Neural crest cell (in vitro differentiated cells): ENCODE data around the gene ASF1B. TPM values are rescaled to one million over a fixed set of nuclear protein-coding genes. Genes with fewer than 3 reads are reported as not detected.
A peak's percentile ranks its signal among the peaks of the same experiment; 100 is the strongest.

ENCODE experiments used
- DNase-seq: peaks from one replicate; pipeline ENCODE4 v3.0.0; 2021; ENCODE audit warnings: low read depth, mixed read lengths, low spot score
- H3K27ac Mint-ChIP-seq: one replicate; pipeline ENCODE4 v1.8.0; 2021; ENCODE audit warnings: mild to moderate bottlenecking, mixed read lengths; ENCODE audit not compliant: unreplicated experiment
- H3K27me3 Mint-ChIP-seq: 2 replicates; pipeline ENCODE4 v1.8.0; 2021; ENCODE audit warnings: low read depth, mild to moderate bottlenecking, mixed read lengths
- H3K36me3 Mint-ChIP-seq: 2 replicates; pipeline ENCODE4 v1.8.0; 2021; ENCODE audit warnings: low read depth, mild to moderate bottlenecking, mixed read lengths
- H3K4me1 Mint-ChIP-seq: 2 replicates; pipeline ENCODE4 v1.8.0; 2021; ENCODE audit warnings: mixed read lengths
- H3K4me3 Mint-ChIP-seq: one replicate; pipeline ENCODE4 v1.8.0; 2021; ENCODE audit warnings: mild to moderate bottlenecking, mixed read lengths
- H3K9me3 Mint-ChIP-seq: 2 replicates; pipeline ENCODE4 v1.8.0; 2021; ENCODE audit warnings: mixed read lengths
- CTCF ChIP-seq: fragments of 200-600 bp; sonication (generic); conservative IDR thresholded peaks from 2 replicates; pipeline ENCODE4 v1.5.0; 2021; ENCODE audit warnings: antibody characterized with exemption, mild to moderate bottlenecking
- total RNA-seq: library from RNA; stranded (reverse); gene quantifications from 2 replicates; pipeline ENCODE4 v1.2.1, GENCODE V29; 2021

Gene ASF1B
- total RNA-seq, 1 donor from 2014 or later, result 55.6 TPM

GRCh38 chr19:14135985-14136508, 342 bp downstream of the ASF1B start:
- Mint-ChIP-seq H3K4me1 (peaks cover 37% of the 10 kb centered on the region), H3K27me3 (no peaks in the 10 kb centered on the region), H3K36me3 (peaks cover 3% of the 10 kb centered on the region), H3K27ac (no peak overlapping the region), H3K9me3 (no peaks in the 10 kb centered on the region), H3K4me3 (peak overlapping the region; percentile 93)
- no peak for DNase-seq
- no peak for TF ChIP-seq CTCF

DNA sequence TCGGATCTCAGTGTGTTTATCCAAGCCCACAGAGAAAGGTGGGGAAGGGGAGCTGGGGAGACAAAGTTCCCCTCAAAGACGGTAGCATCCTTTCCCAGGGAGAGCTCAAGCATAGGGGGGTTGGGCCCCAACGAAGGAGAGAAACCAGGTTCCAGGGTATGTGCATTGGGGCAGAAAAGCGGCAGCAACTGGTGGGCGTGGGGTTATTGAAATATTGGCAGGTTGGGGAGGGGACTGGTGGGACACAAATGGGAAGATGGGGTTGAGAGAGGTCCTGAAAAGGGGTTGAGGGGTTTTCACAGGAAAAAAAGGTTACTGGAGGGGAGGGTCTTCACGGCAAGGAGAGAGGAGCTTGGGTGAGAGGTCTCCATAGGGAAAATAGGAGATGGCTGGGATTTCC, 1.0 kb downstream of the ASF1B start:
- Mint-ChIP-seq H3K27me3 (no peaks in the 10 kb centered on the region), H3K9me3 (no peaks in the 10 kb centered on the region), H3K4me1 (peaks cover 37% of the 10 kb centered on the region), H3K4me3 (peak overlapping the region; percentile 87), H3K27ac (peak overlapping the region; percentile 71), H3K36me3 (peaks cover 3% of the 10 kb centered on the region)
- no peak for DNase-seq
- no peak for TF ChIP-seq CTCF

GRCh38 chr19:14127929-14128509, 8.4 kb downstream of the ASF1B start:
- DNase-seq, result no peak
- Mint-ChIP-seq H3K4me3 (no peak overlapping the region), H3K27ac (no peak overlapping the region), H3K27me3 (no peaks in the 10 kb centered on the region), H3K36me3 (peaks cover 3% of the 10 kb centered on the region), H3K9me3 (no peaks in the 10 kb centered on the region), H3K4me1 (no peaks in the 10 kb centered on the region)
- no peak for TF ChIP-seq CTCF

DNA sequence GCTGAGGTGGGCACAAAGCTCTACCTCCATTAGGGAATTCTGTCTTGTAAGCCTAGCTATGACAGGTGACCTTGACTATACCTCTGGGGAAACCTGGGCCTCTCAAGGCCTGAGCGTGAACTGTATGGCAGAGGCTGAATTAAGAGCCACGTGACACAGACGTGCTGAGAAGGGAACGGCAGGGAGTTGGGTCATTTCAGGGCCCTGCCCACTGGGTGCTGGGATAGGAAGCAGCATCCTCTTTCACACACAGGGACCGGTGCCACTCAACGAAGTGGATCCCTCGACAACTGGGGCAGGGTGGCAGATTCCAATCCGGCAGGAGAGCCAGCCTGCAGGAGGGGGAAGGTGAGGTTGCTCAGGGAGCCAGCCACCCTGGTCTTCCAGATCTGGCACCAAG, 9.2 kb downstream of the ASF1B start:
- Mint-ChIP-seq H3K4me3 (no peak overlapping the region), H3K27me3 (no peaks in the 10 kb centered on the region), H3K4me1 (no peaks in the 10 kb centered on the region), H3K27ac (no peak overlapping the region), H3K36me3 (peaks cover 3% of the 10 kb centered on the region), H3K9me3 (no peaks in the 10 kb centered on the region)
- no peak for DNase-seq
- TF ChIP-seq CTCF, result no peak

DNA sequence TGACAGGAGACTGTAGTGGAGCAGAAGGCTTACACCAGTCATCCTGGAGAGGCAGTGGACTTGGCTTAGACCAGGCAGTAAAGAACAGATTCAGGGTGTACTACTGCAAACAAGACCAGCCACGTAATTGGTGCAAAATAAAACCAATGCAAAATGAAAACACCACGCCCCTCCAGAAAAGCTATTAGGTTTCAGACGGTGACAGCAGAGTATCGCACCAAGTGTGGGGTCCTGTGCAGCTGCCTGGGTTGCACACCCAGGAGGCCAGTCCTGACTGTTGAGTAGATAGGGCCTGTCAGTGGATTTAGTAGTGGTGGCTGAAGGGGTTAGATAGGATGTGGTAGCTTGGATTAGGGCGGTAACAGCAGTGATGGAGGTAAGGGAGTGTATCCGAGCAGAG, 13.5 kb downstream of the ASF1B start:
- no peak overlapping the region for H3K27ac Mint-ChIP-seq
- H3K9me3 Mint-ChIP-seq, result no peaks in the 10 kb centered on the region
- peak overlapping the region; percentile 36 for H3K4me3 Mint-ChIP-seq
- peaks cover 11% of the 10 kb centered on the region for H3K4me1 Mint-ChIP-seq
- H3K27me3 Mint-ChIP-seq, result no peaks in the 10 kb centered on the region
- no peak for DNase-seq
- TF ChIP-seq CTCF, result no peak
- peaks cover 3% of the 10 kb centered on the region for H3K36me3 Mint-ChIP-seq

DNA sequence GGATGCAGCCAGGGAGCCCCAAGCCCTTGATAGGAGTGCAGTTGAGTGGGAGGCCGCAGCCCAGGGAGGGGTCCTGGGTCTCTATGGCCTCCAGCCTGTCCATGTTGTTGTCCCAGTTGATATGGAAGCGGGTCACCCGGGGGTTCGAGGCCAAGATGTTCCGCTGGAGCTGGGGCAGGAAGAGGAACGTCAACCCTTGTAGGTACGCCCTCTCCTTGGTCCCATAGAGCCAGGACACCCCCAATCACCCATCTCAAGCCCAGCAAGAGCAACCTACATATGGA, 15.9 kb downstream of the ASF1B start:
- Mint-ChIP-seq H3K36me3 (peaks cover 3% of the 10 kb centered on the region), H3K4me1 (peaks cover 25% of the 10 kb centered on the region), H3K27ac (no peak overlapping the region), H3K27me3 (no peaks in the 10 kb centered on the region), H3K4me3 (no peak overlapping the region), H3K9me3 (no peaks in the 10 kb centered on the region)
- no peak for DNase-seq
- no peak for TF ChIP-seq CTCF
